Glutamatergic neuron (in vitro differentiated cells): ENCODE results near the gene PTTG1IP. TPM values are rescaled to one million over a fixed set of nuclear protein-coding genes. Genes with fewer than 3 reads are reported as not detected.

Source experiments
- DNase-seq: peaks from one replicate; pipeline ENCODE4 v3.0.0; 2022
- H3K27ac Mint-ChIP-seq: one replicate; pipeline ENCODE4 v1.8.0; 2020; ENCODE audit warnings: mild to moderate bottlenecking, mixed read lengths, inconsistent platforms; ENCODE audit not compliant: unreplicated experiment
- H3K27me3 Mint-ChIP-seq: one replicate; pipeline ENCODE4 v1.8.0; 2020; ENCODE audit warnings: mild to moderate bottlenecking, moderate library complexity, mixed read lengths, inconsistent platforms; ENCODE audit not compliant: unreplicated experiment
- H3K36me3 Mint-ChIP-seq: one replicate; pipeline ENCODE4 v1.8.0; 2020; ENCODE audit warnings: mild to moderate bottlenecking, mixed read lengths, inconsistent platforms; ENCODE audit not compliant: unreplicated experiment
- H3K4me1 Mint-ChIP-seq: one replicate; pipeline ENCODE4 v1.8.0; 2020; ENCODE audit warnings: mild to moderate bottlenecking, low read depth, mixed read lengths, inconsistent platforms; ENCODE audit not compliant: unreplicated experiment
- H3K4me3 Mint-ChIP-seq: one replicate; pipeline ENCODE4 v1.8.0; 2020; ENCODE audit warnings: mild to moderate bottlenecking, mixed read lengths, inconsistent platforms; ENCODE audit not compliant: unreplicated experiment
- H3K9me3 Mint-ChIP-seq: one replicate; pipeline ENCODE4 v1.8.0; 2020; ENCODE audit warnings: mild to moderate bottlenecking, moderate library complexity, mixed read lengths, inconsistent platforms; ENCODE audit not compliant: unreplicated experiment
- total RNA-seq: library from RNA; stranded (reverse); fragmentation: NEBNext Ultra II Directional; extraction: Animal tissue kit (Norgen Biotek cat#: 25700); gene quantifications from one replicate; pipeline ENCODE4 v1.2.1, GENCODE V29; 2021; ENCODE audit not compliant: unreplicated experiment
- TF ChIP-seq, protein P1 (sequence below): fragments of 200-600 bp; sonication (generic); IDR thresholded peaks from one replicate; pipeline ENCODE4 v1.5.0; 2021; ENCODE audit not compliant: partially characterized antibody, unreplicated experiment

PTTG1IP gene
- total RNA-seq, 1 donor from 2014 or later, result 249 TPM

DNA sequence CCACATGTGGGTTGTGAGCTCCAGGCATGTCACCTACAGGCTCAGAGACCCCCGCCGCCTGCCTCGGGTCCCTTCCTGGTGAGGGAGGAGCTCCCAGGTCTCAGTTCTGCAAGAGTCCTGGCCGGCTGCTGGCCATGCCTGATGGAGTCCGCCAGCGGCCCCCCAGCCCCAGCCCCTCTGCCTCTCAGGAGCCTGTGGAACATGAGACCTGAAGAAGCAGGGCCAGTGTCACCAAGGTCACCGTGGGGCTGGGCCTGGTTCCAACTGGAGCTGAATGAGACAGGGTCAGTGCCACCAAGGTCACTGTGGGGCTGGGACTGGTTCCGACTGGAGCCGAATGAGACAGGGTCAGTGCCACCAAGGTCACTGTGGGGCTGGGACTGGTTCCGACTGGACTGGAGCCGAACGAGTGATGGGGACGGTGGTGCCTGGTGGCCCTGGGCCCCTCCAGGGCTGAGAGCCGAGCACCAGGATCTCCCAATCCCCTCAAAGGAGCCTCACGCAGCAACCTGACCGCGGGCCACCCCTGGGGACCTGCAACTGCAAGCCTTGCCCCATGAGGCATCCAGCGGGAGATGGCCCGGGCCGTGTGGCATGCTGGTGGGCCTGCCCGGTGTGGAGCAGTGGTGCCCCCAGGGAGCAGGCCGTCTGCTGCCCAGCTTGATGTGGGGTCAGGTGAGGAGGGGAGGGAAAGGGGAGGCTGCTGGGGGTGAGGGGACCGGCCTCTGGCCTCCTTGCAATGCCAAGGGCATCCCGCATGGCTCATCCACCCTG, 14.5 kb upstream of the PTTG1IP start:
- Mint-ChIP-seq H3K27ac (no peak overlapping the region), H3K4me1 (no peaks in the 10 kb centered on the region), H3K36me3 (no peaks in the 10 kb centered on the region), H3K27me3 (peaks cover 4% of the 10 kb centered on the region), H3K4me3 (no peak overlapping the region), H3K9me3 (peaks cover 4% of the 10 kb centered on the region)
- TF ChIP-seq, protein P1, sequence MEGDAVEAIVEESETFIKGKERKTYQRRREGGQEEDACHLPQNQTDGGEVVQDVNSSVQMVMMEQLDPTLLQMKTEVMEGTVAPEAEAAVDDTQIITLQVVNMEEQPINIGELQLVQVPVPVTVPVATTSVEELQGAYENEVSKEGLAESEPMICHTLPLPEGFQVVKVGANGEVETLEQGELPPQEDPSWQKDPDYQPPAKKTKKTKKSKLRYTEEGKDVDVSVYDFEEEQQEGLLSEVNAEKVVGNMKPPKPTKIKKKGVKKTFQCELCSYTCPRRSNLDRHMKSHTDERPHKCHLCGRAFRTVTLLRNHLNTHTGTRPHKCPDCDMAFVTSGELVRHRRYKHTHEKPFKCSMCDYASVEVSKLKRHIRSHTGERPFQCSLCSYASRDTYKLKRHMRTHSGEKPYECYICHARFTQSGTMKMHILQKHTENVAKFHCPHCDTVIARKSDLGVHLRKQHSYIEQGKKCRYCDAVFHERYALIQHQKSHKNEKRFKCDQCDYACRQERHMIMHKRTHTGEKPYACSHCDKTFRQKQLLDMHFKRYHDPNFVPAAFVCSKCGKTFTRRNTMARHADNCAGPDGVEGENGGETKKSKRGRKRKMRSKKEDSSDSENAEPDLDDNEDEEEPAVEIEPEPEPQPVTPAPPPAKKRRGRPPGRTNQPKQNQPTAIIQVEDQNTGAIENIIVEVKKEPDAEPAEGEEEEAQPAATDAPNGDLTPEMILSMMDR, result no peak
- peak; percentile 17 for DNase-seq

DNA sequence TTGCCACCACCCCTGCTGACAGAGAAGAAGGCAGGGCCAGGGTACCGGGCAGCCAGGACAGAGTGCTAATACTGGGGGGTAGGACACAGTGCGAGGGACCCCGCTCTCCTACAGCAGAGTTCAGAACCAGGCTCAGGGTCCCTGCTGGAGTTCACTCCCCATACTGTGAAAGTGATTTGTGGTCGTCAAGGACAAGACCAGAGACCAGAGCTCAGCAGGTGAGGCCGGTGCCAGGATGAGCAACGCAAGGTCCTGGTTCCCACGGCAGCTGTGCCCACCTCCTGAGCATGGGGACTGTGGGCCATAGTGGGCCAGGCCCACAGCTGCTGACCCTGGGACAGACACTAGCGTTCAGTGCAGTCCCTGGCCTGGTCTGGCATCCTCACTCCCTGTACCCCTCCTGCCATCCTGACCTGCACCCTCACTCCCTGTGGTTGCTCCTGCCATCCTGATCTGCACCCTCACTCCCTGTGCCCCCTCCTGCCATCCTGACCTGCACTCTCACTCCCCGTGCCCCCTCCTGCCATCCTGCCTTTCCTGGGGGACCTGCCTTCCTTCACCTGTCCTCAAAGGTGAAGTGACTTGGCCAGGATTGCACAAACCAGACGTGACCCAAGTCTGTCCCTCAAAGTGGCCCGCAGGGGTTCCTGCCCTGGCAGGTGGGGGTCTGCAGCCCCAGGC, 13.8 kb upstream of the PTTG1IP start:
- Mint-ChIP-seq H3K36me3 (no peaks in the 10 kb centered on the region), H3K27ac (no peak overlapping the region), H3K9me3 (peaks cover 2% of the 10 kb centered on the region), H3K4me3 (no peak overlapping the region), H3K4me1 (no peaks in the 10 kb centered on the region), H3K27me3 (peaks cover 4% of the 10 kb centered on the region)
- DNase-seq, result peak; percentile 0
- TF ChIP-seq, protein P1, result no peak

DNA sequence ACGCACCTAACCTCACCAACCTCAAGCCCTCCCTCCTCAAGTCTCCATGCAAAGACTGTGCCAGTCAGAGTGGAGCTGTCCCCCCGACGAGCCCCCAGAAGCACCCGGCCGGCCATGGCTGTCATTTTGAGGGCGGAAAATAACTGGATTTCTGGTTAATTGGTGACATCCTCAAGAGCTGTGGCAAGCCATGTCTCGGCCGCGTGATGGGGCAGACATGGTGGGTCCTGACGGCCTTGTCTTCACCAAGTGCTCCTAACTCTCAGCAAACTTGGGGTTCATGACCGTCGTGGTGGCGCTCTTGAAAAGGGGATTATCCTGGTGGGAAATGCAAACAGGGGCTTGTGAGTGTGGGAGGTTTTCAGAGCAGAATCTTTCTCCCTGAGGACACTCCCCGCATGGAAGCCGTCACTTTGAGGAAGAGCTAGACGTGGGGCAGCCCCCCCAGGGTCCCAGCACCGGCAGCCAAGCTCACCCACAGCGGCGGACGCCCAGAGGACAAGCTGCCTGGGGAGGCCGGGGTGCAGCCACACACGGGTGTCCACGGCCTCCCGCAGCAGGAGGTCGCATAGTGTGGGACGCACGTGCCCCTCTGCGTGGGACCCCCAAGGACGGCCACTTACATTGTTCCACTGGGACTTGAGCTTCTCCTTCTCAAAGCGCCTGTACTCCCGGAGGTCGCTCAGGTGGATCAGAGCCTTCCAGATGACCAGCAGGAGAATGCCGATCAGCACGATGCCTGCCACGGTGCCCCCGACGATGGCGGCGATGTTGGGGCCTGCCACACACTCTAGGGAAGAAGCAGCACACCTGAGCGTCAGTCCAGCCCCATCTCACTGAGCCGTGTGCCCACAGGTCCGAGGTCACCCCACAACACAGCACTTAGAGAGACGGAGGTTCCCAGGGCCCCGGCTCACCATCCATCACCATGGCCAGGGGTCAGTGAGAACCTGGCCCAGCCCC, 12.9 kb upstream of the PTTG1IP start:
- no peak overlapping the region for H3K27ac Mint-ChIP-seq
- peaks cover 4% of the 10 kb centered on the region for H3K27me3 Mint-ChIP-seq
- DNase-seq, result peak; percentile 13
- TF ChIP-seq, protein P1, result no peak
- no peak overlapping the region for H3K4me3 Mint-ChIP-seq
- H3K36me3 Mint-ChIP-seq, result no peaks in the 10 kb centered on the region
- no peaks in the 10 kb centered on the region for H3K4me1 Mint-ChIP-seq
- H3K9me3 Mint-ChIP-seq, result peaks cover 4% of the 10 kb centered on the region

DNA sequence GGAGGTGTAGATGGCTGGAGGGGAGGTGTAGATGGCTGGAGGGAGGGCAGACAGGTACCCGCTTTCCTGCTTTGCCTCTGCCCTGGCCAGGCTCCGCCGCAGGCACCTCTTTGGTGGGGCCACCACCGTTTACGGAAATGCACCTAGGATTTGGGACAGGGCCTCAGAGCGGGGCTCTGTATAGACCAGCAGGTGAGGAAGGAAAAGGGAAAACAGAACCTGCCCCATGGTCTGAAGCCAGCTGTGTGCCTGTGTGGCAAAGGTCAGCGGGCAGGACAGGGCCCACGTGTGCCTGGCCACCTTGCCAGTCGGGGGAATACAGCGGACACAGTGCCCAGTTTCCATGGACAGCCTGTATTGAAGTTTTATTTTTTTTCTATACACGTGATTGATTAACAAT, 12.1 kb upstream of the PTTG1IP start:
- H3K36me3 Mint-ChIP-seq, result no peaks in the 10 kb centered on the region
- H3K4me3 Mint-ChIP-seq, result no peak overlapping the region
- no peak overlapping the region for H3K27ac Mint-ChIP-seq
- peaks cover 4% of the 10 kb centered on the region for H3K9me3 Mint-ChIP-seq
- peaks cover 4% of the 10 kb centered on the region for H3K27me3 Mint-ChIP-seq
- no peaks in the 10 kb centered on the region for H3K4me1 Mint-ChIP-seq
- TF ChIP-seq, protein P1, result no peak
- peak; percentile 6 for DNase-seq
